ENCODE results near the gene NUP205. TPM values are rescaled to one million over a fixed set of nuclear protein-coding genes. Genes with fewer than 3 reads are reported as not detected.
"Not testable (repeated sequence)": the region's sequence is repeated elsewhere in the genome, so short reads cannot be mapped to it uniquely, and the experiment has no call there.

NUP205 gene
- total RNA-seq, 4 donors from 2014 or later, result 33.1 to 37.1 (median 34.0) TPM

GRCh38 chr7:135666846-135667245, 109.1 kb downstream of the NUP205 start:
- H3K4me1 ChIP-seq, result peaks cover 10 to 15% of the 10 kb centered on the region in 2 donors
- intact Hi-C loops (cut with DNase I), result loop anchor here (10.0 kb wide), 1 partner anchor 308 kb away; the partner anchor contains the start of gene MTPN
- TF ChIP-seq CTCF (IDR thresholded peaks at IDR 0.05) (no peak), POLR2A (IDR thresholded peaks at IDR 0.05) (no peak)
- no peak overlapping the region for H3K4me3 ChIP-seq (replicated peaks in 1 of 3)
- H3K27ac ChIP-seq, result no peak overlapping the region
- no peaks in the 10 kb centered on the region for H3K27me3 ChIP-seq
- 85 to 87% methylated on average over 6 of the region's 6 CpGs for WGBS, 2 donors
- no peaks in the 10 kb centered on the region for H3K9me3 ChIP-seq
- DNase-seq, result no peak
- H3K36me3 ChIP-seq, result no peaks in the 10 kb centered on the region

DNA sequence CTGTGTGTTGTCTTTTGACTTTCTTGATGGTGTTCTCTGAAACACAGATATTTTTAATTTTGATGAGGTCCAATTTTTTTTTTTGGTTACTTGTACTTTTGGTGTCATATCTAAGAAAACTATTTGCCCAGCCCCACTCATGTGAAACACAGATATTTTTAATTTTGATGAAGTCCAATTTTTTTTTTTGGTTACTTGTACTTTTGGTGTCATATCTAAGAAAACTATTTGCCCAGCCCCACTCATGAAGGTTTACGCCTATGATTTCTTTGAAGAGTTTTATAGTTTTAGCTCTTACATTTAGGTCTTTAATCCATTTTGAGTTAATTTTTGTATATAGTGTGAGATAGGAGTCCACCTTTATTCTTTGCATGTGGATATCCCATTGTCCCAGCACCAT, 109.9 kb downstream of the NUP205 start:
- not testable (repeated sequence) for H3K27ac ChIP-seq; H3K27me3 ChIP-seq; H3K36me3 ChIP-seq; H3K9me3 ChIP-seq; DNase-seq; H3K4me3 ChIP-seq (replicated peaks in 1 of 3)
- 95 to 100% methylated on average over 1 of the region's 1 CpG for WGBS, 2 donors
- H3K4me1 ChIP-seq, result peaks cover 15 to 19% of the 10 kb centered on the region in 2 donors
- intact Hi-C loops (cut with DNase I), result loop anchor here (10.0 kb wide), 1 partner anchor 307 kb away; the partner anchor contains the start of gene MTPN

DNA sequence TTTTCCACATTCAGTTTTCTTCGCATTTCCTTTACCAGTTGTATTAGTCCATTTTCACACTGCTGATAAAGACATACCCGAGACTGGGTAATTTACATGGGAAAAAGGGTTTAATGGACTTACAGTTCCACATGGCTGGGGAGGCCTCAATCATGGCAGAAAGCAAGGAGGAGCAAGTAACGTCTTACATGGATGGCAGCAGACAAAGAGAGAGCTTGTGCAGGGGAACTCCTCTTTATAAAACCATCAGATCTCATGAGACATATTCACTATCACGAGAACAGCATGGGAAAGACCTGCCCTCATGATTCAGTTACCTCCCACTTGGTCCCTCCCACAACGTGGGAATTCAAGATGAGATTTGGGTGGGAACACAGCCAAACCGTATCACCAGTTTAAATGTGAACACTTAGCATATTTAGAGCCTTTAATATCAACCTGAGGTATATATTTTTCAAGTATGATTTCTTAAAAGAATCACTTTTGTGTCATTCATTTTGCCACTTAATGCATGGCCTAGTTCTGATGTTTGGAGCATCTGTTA, 111.2 kb downstream of the NUP205 start:
- peaks cover 7 to 23% of the 10 kb centered on the region in 2 donors for H3K4me1 ChIP-seq
- intact Hi-C loops (cut with DNase I), result loop anchor here (10.0 kb wide), 1 partner anchor 306 kb away; the partner anchor contains the start of gene MTPN
- whole genome bisulfite sequencing, 2 donors, result 66% methylated on average over 6 of the region's 6 CpGs
- not testable (repeated sequence) for H3K27ac ChIP-seq; H3K9me3 ChIP-seq; H3K4me3 ChIP-seq (replicated peaks in 1 of 3); DNase-seq; H3K36me3 ChIP-seq; H3K27me3 ChIP-seq

DNA sequence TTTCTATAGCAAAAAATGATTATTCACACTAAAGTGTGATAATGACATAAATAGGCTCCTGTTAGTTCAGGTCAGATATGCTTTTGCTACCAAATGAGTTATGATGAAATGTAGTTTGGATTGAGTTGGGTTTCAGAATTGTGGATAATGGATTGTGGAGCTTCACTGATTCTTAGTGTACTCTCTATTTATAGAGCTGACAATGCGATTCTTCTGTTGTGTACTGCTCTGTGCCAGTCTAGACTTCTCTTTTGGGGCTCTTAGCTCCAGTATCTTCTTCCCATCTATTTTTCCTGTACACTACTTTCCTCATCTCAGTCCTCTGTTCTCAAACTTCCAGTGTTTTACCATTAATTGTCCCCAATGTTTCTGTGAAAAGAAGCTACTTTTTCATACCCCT, 112.1 kb downstream of the NUP205 start:
- intact Hi-C loops (cut with DNase I), result loop anchor here (5.0 to 10.0 kb wide), 2 partner anchors 128 to 305 kb away; partner anchors contain the start of gene MTPN
- 81 to 84% methylated on average over 1 of the region's 1 CpG for WGBS, 2 donors
- Histone ChIP-seq H3K36me3 (no peaks in the 10 kb centered on the region), H3K9me3 (no peaks in the 10 kb centered on the region), H3K4me3 (replicated peaks in 1 of 3) (no peak overlapping the region), H3K4me1 (peaks cover 7 to 21% of the 10 kb centered on the region in 2 donors), H3K27ac (no peak overlapping the region), H3K27me3 (no peaks in the 10 kb centered on the region)
- TF ChIP-seq POLR2A (IDR thresholded peaks at IDR 0.05) (no peak), CTCF (IDR thresholded peaks at IDR 0.05) (no peak)
- no peak for DNase-seq

GRCh38 chr7:135670179-135670578, 112.5 kb downstream of the NUP205 start:
- intact Hi-C loops (cut with DNase I), result loop anchor here (5.0 kb wide), 1 partner anchor 127 kb away; no protein-coding TSS in a partner anchor
- Histone ChIP-seq H3K36me3 (no peaks in the 10 kb centered on the region), H3K27ac (no peak overlapping the region), H3K4me1 (peaks cover 12 to 20% of the 10 kb centered on the region in 2 donors), H3K27me3 (no peaks in the 10 kb centered on the region), H3K4me3 (replicated peaks in 1 of 3) (no peak overlapping the region), H3K9me3 (no peaks in the 10 kb centered on the region)
- 69 to 72% methylated on average over 1 of the region's 1 CpG for WGBS, 2 donors
- TF ChIP-seq POLR2A (IDR thresholded peaks at IDR 0.05) (no peak), CTCF (IDR thresholded peaks at IDR 0.05) (no peak)
- no peak for DNase-seq

DNA sequence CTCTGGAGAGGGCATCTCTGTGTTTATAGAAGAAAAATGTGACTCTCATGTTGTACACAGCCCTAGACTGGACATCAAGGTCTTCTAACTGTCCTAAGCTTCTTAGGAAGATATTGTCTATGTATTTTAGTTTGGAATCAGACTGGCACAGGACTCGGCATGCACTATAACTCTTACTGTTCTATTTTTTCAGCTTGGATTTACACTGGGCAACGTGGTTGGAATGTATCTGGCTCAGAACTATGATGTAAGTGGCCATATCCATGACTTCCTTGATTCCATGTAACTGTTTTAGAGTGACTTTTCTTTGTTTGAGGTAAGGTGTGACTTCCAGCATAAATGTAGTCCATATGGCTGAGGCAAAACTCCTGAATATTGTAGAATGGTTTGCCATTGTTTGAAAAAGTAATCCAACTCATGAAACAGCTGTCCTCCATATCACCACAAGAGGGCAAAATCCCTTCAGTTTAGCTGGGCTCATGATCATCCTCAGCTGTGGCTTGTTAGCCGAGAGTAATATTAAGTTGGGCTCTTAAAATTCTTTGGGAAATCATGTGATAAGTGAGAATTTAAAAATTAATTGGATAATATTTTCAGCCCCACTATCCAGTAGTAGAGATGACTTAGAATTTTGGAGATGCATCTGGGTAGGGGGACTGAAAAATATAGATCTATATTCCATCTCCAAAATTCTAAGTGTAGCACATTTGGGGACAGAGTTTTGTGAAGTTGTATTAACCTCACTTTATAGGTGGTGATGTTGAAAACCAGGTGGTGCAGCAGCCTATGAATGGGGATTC, 115.0 kb downstream of the NUP205 start:
- H3K27ac ChIP-seq, result peak overlapping the region; percentile 16 to 62 (median 45)
- 43 to 51% methylated on average over 3 of the region's 3 CpGs for WGBS, 2 donors
- no peaks in the 10 kb centered on the region for H3K9me3 ChIP-seq
- no peak overlapping the region for H3K4me3 ChIP-seq (replicated peaks in 1 of 3)
- no peaks in the 10 kb centered on the region for H3K27me3 ChIP-seq
- H3K4me1 ChIP-seq, result peaks cover 33 to 41% of the 10 kb centered on the region in 2 donors
- TF ChIP-seq CTCF (IDR thresholded peaks at IDR 0.05) (peak; percentile 58 to 91 (median 82)), POLR2A (IDR thresholded peaks at IDR 0.05) (no peak)
- intact Hi-C loops (cut with DNase I), result loop anchor here (5.0 kb wide), 1 partner anchor 125 kb away; no protein-coding TSS in a partner anchor
- peak; percentile 27 to 34 for DNase-seq
- H3K36me3 ChIP-seq, result no peaks in the 10 kb centered on the region
